ENCODE data around the gene MAN2C1.

DNA sequence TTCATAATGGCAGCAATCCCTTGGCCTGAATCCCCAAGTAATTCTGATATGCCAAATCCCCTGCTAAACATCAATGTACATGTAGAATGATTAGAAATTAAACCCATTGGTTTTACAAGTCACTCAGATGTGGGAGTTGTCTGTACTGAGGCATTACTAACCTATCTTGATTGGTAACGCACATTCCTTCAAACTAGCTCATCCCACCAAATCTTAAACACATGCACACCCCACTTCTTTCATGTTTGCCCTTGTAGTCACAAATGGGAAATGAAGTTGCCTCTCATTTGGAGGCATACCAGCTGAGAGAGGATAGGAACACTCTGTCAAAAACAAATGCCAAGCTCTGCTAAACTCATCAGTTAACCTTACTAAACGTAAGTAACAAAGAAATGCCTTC, 29.1 kb upstream of the MAN2C1 start:
- no peak for TF ChIP-seq CTCF (IDR thresholded peaks at IDR 0.05; ENCODE audit: low read depth, low read length)
- TF ChIP-seq EZH2phosphoT487 (IDR thresholded peaks at IDR 0.05; ENCODE audit: low read depth): no peak
